Activated CD8-positive, alpha-beta memory T cell treated with anti-CD3 and anti-CD28 coated beads, Interleukin-2, amount 50 U/mL, for 24 hours (primary cell): ENCODE data around the gene SSNA1.

ENCODE experiments used
- DNase-seq: peaks from one replicate; pipeline ENCODE4 v3.0.0-alpha.2; 2020; ENCODE audit errors: extremely low read depth

The SSNA1 gene

DNA sequence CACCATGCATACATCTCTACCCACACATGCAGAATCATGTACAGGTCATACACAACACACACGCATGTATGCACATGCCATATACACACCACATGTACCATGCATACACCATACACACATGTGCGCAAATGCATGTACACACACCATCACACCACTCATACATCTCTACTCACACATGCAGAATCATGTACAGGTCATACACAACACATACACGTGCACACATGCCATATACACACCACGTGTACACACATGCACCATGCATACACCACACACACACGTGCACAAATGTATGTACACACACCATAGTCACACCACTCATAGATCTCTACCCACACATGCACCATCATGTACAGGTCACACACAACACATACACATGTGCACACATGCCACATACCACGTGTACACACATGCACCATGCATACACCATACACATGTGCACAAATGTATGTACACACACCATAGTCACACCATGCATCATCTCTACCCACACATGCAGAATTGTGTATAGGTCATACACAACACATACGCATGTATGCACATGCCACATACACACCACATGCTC is 35.6 kb upstream of the SSNA1 start:
- no peak for DNase-seq

DNA sequence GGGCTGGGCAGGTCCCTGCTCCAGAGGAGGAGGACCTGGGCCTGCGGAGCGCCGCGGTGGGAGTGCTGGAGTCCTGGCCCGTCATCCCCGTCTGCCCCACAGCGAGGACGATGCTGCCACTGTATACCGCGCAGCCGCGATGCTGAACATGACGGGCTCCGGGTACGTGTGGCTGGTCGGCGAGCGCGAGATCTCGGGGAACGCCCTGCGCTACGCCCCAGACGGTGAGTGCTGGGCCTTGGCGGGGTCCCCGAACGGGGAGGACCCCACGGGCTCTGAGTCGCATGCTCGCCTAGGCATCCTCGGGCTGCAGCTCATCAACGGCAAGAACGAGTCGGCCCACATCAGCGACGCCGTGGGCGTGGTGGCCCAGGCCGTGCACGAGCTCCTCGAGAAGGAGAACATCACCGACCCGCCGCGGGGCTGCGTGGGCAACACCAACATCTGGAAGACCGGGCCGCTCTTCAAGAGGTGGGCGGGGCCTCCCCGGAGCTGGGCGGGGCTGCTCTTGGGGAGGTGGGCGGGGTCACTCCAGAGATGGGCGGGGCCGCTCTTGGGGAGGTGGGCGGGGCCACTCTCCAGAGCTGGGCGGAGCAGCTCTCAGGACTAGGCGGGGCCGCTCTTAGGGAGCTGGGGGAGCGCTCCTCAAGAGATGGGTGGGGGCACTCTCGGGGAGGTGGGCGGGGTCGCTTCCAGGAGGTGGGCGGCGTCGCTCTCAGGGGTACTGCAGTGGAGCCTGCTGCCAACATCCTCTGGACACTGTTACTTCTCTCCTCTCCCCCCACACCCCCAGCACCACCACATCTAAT is 31.7 kb upstream of the SSNA1 start:
- no peak for DNase-seq

DNA sequence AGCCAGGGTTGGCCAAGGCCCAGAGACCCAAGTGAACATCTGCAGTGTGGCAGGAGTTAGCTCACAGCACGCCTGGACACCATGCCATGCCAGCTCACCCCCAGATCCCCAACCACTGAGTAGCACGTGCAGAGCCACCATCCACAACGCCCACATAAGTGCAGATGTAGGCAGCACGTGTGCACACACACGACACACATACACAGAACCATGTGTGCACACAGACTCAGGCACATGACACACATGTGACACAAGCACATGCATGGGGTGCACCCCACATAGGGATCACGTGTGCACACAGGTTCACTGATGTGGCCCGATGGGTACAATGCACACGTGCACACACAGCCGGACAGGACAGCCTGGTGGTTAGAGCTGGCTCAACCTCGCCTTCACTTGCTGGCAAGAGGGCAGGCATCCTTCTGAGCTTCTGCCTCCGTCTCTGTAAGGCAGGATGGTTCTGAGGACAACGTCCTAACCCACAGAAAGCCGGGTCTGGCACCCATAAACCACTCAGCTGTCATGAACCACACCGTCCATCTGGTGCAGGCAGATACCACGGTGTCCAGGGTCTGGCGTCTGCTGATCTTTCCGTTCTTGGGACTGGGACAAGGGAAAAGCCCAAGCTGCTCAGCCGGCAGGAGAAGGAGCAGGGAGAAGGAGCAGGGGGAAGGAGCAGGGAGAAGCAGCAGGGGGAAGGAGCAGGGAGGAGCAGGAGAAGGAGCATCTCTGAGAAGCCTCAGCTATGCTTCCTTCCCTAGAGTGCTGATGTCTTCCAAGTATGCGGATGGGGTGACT is 30.7 kb upstream of the SSNA1 start:
- DNase-seq, result no peak

DNA sequence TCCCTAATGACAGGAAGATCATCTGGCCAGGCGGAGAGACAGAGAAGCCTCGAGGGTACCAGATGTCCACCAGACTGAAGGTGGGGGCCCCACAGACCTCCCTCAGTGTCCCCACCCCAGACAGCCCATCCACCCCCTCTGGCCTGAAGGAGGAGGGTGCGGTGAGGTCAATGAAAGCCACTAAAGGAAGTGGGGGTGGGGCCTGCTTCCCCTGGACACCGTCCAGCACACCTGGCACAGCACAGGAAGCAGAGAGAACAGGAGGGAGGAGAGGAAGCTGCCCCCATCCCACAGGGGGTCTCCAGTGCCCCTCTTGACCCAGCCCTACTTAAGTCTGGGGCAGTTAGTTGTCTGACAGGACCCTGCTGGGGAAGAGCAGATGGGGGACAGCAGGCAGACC is 29.9 kb upstream of the SSNA1 start:
- no peak for DNase-seq

DNA sequence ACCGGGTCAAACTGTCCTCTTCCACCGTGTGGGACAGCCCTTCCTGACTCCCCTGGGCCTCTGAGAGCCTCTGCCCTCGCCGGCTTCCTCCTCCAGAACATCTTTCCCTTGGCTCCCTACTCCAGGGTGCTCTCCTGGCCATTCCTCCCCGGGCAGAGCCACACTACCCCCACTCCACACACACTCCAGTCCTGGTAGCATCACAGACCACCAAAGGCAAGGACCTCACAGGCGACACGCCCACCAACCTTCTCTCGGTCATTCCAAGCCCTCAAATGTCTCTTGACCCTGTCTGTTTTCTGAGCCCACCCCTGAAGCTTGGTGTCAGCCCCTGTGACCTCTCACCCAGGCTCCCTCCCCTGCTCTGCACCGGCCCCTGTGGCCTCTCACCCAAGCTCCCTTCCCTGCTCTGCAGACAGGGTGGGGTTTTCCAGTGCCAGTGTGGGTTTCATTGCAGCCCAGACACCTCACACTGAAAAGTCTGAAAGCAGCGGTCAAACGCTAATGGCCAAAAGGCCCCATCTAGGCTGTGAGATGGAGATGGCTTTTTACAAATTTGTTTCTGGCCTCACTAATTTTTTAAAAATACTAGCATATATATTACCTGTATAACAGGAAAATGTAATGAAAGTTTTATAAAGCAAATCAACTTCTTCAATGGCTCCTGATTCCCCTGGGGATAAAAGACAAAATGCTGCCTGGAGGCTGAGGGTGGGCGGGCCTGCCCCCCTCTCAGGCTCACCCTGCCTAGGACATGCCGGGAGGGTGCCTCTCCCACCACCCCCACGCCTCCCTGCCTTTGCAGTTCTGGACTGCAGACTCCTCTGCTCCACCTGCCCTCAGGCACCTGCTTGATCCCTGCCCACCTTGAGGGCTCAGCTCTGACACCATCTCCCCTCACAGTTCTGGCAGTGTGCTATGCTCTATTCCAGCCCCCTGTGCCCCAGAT is 29.1 kb upstream of the SSNA1 start:
- no peak for DNase-seq

DNA sequence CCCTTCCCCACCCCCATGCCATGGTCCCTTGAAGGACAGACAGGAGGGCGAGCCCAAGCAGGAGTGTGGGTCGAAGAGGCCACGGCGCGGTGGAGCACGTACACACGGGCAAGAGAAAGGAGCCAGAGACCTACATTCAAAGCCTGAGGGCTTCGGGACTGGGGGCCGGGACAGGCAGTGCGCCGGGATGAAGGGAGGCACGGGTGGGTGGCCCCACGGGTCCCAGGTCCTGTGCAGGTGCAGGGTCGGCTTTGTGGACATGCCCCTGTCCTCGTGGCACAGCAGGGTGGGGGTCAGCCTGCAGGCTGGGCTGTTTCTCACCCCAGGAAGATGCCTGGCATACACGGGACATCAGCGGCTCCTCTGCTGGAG is 28.4 kb upstream of the SSNA1 start:
- no peak for DNase-seq

DNA sequence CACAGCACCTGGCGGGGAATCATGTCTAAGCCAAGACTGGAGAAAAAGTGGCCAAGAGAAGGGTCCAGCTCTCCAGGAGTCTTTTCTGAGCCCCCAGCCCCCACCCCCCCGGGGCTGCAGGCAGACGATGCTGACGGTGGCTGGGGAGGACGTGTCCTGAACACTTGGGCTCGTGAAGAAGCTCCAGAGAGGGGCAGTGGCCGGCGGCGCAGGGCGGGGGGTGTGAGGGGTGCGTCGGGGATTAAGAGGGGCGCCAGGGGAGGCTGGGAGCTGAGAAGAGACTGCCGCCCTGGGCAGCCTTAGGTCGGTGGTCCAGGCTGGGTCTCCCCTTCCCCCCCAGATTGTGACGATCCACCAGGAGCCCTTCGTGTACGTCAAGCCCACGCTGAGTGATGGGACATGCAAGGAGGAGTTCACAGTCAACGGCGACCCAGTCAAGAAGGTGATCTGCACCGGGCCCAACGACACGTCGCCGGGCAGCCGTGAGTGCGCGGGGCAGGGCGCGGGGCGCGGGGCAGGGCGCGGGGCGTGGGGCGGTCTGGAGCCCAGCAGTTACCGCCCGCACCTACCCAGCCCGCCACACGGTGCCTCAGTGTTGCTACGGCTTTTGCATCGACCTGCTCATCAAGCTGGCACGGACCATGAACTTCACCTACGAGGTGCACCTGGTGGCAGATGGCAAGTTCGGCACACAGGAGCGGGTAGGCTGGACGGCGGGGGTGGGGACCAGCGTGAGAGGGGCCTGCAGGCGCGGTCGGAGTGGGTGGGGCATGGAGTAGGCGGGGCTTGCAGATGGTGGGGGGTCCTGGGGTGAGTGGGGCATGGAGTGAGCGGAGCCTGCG is 27.5 kb upstream of the SSNA1 start:
- no peak for DNase-seq

DNA sequence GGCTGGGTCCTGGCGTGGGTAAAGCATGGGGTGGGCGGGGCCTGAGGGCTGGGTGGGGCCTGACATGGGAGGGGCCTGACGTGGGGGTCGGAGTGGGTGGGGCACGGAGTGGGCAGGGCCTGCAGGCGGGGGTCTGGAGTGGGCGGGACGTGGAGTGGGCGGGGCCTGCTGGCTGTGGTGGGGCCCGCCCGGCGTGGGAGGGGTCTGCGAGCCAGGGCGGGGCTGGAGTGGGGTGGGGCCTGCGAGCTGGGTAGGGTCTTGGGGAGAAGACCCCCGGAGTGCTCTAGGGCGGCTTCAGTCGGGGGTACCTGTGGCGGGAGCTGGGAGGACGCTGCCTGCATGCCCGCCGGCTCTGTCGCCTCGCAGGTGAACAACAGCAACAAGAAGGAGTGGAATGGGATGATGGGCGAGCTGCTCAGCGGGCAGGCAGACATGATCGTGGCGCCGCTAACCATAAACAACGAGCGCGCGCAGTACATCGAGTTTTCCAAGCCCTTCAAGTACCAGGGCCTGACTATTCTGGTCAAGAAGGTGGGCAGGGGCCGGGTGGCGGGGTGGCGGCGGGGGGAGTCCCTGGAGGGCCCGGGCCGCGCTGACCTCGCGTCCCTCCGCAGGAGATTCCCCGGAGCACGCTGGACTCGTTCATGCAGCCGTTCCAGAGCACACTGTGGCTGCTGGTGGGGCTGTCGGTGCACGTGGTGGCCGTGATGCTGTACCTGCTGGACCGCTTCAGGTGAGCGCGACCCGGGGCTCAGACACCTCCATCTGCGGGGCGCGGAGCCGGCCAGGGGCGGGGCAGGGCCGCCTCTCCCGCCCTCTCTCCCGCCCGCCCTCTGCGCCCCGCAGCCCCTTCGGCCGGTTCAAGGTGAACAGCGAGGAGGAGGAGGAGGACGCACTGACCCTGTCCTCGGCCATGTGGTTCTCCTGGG is 26.7 kb upstream of the SSNA1 start:
- DNase-seq, result no peak

DNA sequence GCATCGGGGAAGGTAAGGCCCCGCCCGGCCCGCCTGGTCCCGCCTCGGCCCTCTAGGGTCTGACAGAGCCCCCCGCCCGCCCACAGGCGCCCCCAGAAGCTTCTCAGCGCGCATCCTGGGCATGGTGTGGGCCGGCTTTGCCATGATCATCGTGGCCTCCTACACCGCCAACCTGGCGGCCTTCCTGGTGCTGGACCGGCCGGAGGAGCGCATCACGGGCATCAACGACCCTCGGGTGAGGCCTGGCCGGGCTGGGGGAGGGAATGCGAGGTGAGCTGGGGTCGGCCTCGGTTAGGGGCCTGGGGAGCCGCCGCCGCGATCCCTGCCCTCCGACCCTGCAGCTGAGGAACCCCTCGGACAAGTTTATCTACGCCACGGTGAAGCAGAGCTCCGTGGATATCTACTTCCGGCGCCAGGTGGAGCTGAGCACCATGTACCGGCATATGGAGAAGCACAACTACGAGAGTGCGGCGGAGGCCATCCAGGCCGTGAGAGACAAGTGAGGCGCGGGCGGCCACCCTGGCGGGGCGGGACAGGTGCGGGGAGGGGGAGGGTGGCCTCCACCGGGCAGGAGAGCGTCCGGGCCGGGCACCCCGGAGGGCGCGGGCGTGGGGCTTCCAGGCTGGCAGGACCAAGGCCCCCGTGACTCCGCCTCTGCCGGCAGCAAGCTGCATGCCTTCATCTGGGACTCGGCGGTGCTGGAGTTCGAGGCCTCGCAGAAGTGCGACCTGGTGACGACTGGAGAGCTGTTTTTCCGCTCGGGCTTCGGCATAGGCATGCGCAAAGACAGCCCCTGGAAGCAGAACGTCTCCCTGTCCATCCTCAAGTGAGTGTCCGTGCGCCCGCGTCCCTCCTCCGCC is 25.7 kb upstream of the SSNA1 start:
- DNase-seq, result no peak

DNA sequence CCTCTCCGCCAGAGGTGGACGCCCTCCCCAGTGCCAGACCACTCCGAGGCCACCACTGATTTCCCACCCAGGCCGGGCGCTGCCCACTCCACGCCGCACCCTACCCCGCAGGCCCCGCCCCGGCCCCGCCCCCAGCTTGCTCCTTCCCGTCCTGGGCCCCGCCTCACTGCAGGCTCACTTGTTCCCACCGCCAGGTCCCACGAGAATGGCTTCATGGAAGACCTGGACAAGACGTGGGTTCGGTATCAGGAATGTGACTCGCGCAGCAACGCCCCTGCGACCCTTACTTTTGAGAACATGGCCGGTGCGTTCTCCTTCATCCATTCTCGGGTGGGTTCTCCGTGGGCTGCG is 25.1 kb upstream of the SSNA1 start:
- DNase-seq, result no peak

DNA sequence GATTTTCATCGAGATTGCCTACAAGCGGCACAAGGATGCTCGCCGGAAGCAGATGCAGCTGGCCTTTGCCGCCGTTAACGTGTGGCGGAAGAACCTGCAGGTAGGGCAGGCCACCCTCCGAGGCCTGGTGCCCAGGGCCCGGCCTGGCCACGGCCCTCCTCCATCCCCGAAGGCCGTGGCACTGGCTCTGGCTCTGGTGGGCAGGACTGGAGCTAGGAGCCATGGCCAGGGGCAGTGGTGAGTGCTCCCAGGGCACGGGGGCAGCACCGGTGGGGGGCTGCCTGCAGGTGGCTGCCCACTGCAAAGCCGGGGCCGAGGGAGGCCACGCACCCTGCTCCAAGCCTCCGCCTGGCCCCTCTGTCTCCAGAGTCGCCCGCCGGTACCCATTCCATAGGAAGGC is 24.7 kb upstream of the SSNA1 start:
- no peak for DNase-seq

DNA sequence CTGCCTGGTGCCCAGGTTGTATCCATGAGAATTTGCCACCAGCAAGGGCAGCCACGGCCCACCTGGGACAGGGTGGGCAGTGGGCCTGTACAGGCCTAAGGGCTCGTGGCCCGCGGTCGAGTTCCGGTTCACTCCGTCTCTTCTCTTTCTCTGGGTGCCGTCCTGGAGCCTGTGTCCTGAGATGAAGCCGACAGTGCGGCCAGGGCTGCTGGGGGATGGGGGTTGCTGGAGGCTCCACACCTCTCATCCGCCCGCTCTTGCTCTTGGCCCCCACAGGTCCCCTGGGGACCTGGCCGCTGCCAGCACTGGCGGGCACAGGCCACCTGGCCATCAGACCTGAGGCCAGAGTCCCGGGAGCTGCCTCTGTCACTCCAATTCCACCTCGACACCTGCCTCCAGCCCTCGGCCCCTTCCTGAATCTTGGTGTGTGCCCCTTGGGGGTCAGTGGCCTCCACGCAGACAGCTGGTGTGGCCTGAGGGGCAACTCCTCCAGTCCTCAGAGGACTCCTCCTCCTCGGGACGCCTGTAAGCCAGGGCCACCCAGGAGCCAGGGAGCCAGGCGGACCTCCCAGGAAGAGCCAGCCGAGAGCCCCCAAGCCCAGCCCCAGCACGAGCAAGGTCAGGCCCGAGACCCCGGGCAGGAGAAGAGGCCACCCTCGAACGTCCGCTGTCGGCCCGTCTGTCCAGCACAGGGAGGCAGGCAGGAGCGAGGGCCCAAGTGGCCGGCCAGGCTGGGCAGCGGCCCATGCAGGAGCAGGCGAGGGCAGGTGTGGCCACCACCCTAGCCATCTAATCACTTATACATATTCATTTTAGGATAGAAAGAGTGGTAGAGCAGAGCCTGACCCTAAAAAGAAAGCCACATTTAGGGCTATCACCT is 23.9 kb upstream of the SSNA1 start:
- DNase-seq, result no peak

DNA sequence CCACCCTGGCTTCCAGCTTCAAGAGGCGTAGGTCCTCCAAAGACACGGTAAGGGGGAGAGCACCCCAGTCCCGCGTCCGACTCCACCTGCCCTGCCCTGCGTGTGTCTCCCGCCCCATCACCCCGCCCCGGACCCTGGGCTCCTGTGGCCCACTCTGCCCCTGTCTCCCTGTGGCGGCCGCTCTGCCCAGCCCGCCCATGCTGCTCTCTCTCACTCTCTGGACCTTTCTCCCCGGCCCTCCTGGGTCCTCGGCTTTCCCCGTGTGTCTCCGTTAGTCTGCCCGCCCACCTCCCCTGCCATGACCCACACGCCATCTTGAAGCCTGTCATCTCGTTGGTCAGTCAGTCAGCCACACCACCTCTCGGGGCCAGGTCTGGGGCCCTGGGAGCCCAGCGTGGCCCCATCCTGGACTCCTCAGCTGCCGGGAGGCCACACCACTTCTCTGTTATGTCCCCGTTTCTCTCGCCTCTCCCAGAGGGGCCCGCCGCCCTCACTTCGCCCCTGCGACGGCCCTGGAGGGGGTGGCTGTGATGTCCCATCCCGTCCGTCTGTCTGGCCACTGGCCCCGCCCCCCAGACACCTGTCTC is 23.1 kb upstream of the SSNA1 start:
- no peak for DNase-seq

DNA sequence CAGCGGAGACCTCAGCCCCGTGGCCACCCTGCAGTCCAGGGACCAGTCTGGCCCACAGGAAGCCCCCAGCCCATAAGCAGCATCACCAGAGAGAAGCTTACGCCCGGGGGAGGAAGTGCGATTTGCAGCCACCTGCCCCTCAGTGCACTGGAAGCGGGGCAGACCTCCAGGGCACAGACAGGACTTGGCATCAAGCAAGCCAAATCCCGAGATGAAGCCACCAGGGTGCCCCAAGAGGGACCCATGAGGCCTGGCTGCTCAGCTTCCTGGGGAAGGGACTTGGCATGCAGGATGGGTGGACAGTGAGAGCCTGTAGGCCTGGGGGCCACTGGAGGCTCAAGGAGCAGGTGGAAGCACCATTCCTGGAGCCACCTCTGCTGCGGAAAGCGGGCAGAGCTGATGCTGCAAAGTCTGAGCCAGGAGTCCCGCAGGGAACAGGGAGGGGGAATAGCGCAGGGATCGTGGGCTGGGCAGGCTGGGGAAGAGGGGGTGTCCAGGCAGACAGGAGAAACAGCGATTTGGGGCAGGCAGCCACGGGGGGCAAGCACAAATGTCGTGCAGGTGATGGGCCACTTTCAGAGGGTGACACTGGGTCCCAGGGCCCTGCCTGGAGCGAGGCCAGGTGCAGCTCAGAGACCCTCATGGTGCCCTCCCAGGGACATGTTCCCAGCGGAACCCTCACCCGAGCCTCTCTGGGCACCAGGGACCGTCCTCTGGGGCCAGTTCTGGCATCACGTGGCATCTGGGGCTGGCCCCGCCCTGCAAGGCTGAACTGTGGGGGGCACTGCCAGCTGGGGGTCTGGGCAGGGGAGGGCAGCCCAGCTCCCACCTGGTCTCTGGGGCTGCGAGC is 21.9 kb upstream of the SSNA1 start:
- no peak for DNase-seq

DNA sequence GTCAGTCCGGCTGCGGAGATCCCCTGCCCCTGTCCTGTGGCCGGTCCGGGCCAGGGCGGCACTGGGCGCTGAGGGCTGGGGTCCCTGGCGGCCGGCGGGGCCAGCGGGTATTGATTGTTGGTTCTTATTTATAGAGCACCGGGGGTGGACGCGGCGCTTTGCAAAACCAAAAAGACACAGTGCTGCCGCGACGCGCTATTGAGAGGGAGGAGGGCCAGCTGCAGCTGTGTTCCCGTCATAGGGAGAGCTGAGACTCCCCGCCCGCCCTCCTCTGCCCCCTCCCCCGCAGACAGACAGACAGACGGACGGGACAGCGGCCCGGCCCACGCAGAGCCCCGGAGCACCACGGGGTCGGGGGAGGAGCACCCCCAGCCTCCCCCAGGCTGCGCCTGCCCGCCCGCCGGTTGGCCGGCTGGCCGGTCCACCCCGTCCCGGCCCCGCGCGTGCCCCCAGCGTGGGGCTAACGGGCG is 21.2 kb upstream of the SSNA1 start:
- no peak for DNase-seq

DNA sequence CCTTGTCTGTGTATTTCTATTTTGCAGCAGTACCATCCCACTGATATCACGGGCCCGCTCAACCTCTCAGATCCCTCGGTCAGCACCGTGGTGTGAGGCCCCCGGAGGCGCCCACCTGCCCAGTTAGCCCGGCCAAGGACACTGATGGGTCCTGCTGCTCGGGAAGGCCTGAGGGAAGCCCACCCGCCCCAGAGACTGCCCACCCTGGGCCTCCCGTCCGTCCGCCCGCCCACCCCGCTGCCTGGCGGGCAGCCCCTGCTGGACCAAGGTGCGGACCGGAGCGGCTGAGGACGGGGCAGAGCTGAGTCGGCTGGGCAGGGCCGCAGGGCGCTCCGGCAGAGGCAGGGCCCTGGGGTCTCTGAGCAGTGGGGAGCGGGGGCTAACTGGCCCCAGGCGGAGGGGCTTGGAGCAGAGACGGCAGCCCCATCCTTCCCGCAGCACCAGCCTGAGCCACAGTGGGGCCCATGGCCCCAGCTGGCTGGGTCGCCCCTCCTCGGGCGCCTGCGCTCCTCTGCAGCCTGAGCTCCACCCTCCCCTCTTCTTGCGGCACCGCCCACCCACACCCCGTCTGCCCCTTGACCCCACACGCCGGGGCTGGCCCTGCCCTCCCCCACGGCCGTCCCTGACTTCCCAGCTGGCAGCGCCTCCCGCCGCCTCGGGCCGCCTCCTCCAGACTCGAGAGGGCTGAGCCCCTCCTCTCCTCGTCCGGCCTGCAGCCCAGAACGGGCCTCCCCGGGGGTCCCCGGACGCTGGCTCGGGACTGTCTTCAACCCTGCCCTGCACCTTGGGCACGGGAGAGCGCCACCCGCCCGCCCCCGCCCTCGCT is 20.5 kb upstream of the SSNA1 start:
- no peak for DNase-seq
